Stimulated activated naive CD4-positive, alpha-beta T cell (primary cell): ENCODE results near the gene SYNJ2.
A peak's percentile ranks its signal among the peaks of the same experiment; 100 is the strongest.

Experiments
- DNase-seq, 6 experiments: peaks; one replicate each; lab custom pipeline; 2025; lab: John Stamatoyannopoulos, UW

Gene SYNJ2

DNA sequence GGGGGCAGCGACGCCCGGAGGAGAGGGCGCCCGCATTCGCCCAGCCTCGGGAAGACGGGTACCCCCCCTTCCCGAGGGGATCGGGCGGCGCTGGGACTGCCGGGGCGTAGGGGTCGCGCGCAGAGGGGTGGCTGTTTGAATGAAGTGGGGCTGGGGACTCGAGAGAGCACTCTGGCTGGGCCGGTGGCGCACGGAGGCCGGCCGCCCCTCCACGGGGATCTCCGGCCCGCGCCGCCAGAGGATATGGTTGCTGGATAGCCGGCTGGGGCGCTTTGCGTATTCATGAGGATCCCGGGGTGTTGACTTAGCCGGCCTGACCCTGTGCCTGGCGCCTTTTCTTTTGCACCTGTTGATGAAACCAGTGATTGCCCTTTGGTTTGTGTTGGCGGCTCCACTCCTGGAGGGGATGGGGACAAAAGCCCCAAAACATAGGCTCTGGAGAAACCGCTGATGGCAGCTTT is 469 bp downstream of the SYNJ2 start:
- peak in 5 of 6 experiments; percentile 20 to 49 (median 29) for DNase-seq

DNA sequence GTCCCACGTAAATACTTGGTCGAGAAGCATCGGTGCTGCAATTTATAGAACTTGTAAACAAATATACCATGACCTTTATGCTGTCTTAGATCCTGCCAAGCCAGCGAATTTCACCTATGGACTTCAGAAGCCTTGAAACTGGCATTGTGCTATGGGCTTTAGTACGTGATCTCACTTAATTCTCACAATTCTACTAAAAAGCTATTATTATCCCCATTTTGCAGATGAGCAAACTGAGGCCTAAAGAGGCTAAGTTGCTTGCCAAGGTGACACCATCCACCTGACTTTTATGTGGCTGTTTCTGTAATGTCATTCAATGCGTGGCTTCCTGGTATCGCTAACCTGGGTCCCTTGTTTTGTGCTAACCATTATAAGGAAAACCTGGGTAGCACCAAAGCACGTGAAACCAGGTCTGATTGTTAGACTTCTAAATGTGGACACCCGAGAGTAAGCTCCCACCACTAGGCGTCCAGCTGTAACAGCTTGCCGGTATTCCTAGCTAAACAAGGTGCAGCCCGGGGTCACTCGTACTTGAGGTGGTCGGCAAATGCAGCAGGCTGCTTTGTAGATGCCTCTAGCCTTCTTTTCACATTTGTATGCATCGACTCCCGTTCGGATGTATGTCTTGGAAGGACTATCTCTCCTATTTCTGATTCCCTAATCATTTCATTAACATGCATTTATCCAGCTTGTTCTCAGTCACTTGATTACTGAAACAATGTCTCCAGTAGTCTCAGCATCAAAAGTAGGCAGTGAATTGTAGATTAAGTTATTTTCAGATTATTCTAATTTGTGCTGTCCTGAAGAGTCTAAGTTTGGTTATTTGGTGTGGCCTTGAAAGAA is 1.1 kb downstream of the SYNJ2 start:
- DNase-seq, result peak in 2 of 6 experiments; percentile 45 to 61

- peak in 3 of 6 experiments; percentile 30 to 61 (median 49) for DNase-seq
Measured at GRCh38 chr6:157983406-157984119, 1.9 kb downstream of the SYNJ2 start.

DNA sequence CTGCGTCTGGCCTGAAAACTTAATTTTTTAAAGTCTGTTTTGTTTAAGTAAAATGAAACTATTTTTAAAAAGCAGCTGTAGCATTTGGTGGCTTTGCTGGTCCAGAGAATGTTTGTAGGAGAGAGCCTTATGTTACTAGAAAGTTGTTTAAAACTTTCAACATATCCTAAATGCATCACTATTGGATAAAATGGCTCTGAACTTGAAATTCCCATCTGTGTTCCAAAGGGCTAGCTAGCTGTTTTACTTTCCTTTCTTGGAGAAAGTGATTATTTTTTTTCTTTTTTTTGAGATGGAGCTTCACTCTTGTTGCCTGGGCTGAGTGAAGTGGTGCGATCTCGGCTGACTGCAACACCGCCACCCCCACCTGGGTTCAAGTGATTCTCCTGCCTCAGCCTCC is 2.5 kb downstream of the SYNJ2 start:
- no peak for DNase-seq

GRCh38 chr6:157984686-157985225 is 3.1 kb downstream of the SYNJ2 start:
- DNase-seq, result no peak

- DNase-seq, result no peak
Measured at GRCh38 chr6:157985378-157986155, 3.9 kb downstream of the SYNJ2 start.

GRCh38 chr6:157987788-157988699 is 6.4 kb downstream of the SYNJ2 start:
- no peak for DNase-seq

DNA sequence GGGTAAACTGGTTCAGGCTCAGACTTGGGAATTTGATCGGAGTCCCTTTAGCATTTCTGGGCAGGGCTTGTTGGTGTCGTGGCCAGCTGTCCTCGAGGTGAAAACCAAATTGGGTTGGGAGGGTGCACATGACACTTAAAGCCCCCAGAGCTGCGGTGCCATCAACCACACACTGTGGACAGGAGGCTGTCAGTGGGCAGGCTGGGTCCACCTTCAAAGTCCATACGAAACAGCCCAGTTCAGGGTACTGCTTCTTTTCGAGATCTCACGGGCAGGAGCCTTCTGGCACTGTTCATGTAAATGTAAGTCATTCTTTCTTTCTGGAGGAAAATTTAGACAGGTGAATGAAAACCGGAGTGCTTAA is 7.0 kb downstream of the SYNJ2 start:
- DNase-seq, result no peak

DNA sequence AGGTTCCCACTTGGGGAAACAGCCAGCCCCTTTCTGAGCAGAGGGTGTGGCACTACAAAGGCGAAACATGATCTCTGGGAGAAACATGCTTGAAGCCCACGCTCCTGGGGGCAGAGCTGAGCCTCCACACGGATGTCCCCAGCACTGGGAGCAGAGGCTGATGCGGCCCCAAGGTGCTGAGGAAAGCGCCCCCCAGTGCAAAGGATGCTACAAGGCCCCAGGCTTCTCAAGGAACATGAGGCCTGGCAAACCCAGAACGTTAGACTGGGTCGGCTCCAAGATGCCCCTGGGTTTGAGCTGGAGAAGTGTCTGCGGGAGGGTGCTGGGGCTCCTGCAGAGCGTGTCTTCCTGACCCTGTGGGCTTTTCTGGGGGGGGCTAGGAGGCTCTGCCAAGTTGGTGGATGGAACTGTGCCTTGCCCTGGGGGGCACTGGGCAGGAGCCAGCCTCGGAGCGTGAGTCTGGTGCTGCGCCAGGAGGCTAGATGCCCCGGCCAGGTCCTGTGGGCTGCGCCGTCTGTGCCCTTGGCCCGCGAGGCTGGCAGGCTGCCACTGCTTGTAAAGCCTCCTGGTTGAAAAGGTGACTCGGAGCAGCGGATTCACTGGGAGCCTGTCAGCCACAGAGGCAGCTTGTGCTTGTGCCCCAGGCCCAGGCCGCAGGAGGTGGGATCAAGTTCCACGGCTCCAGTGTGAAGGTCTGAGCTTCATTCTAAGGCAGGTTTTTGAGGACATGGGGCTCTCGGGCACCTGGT is 8.1 kb downstream of the SYNJ2 start:
- peak in 1 of 6 experiments; percentile 9 for DNase-seq

- DNase-seq, result peak in 5 of 6 experiments; percentile 19 to 78 (median 43)
Measured at GRCh38 chr6:157990321-157991066, 8.8 kb downstream of the SYNJ2 start.

DNA sequence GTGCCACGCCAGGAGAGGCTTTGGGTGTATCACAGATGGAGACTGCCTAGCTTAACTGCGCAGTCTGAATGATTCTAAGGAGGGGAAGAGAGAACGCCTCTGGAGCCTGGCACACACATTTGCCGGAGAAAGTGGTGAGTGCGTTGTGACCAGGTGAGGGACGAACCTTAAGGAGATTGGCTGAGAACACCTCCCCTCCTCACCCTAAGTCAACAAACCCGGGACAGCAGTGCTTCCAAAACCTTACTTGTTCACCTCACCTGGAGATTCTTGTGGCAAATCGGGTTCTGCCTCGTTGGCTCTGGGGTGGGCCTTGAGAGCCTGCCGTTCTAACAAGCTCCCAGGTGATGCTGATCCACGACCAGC is 9.4 kb downstream of the SYNJ2 start:
- DNase-seq, result no peak

GRCh38 chr6:157993076-157993475 is 11.4 kb downstream of the SYNJ2 start:
- no peak for DNase-seq

- DNase-seq, result no peak
Measured at GRCh38 chr6:157994125-157994795, 12.6 kb downstream of the SYNJ2 start.

GRCh38 chr6:157995458-157995857 is 13.8 kb downstream of the SYNJ2 start:
- DNase-seq, result no peak

DNA sequence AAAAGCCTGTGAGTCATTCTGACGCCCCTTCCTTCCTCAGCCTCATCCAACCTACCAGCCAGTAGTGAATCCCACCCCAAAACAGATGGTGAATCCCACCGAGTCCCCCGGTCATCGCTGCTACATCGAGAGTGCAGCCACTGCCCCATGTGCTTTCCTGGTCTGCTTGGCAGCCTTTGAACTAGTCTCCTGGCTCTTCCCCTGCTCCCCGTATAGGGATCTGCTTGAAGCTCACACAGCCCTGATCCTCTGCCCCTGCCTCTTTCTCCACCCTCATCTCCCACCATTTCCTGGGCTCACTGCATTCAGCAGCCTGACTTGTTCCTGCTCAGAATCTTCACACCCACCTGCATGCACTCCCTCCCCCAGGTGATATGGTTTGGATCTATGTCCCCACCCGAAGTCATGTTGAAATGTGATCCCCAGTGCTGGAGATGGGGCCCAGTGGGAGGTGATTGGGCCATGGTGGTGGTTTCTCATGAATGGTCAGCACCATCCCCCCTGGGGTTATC is 14.6 kb downstream of the SYNJ2 start:
- DNase-seq, result no peak

- DNase-seq, result no peak
Measured at GRCh38 chr6:157996918-157997702, 15.4 kb downstream of the SYNJ2 start.

DNA sequence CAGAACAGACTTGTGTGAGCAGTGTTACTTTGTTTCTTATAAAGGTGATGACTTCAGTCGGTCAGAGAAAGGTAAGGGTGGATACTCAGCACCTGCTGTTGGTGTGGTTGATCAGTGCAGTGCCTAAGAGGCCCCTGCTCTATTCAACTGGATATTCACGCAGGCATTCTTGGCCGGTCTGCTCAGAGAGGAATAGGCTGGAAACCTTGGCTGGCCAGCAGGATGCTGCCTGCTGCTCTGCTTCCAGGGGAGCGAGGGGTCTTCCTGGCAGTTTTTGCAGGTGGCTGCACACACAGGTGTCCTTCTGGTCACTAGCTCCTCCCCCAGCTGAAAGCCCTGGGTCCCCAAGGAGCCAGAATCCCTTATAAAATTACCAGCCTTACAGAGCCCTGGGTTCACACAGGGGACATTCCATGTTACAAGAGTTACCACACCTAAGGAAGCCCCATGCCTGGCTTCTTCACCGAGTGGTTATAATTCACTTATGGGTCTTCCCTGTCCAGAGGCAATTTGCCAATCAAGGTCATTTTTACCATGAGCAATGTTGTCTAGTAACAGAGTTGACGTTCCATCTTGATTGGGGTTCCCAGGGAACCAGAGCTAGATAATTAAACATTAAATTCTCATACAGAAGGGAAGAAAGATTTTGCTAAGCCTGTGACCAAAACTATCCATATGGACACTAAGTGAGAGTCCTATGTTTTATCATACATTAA is 16.4 kb downstream of the SYNJ2 start:
- DNase-seq, result no peak
